GM10847 (cell line): Measurements from ENCODE around the gene NENF.

Source experiments
- POLR2A ChIP-seq: IDR thresholded peaks from 2 replicates; pipeline ENCODE4 v1.6.1; 2011; ENCODE audit not compliant: insufficient read length; ENCODE audit errors: extremely low read depth

NENF gene

GRCh38 chr1:212432661-212433576, at the start of gene NENF:
NENF (plus strand) TSS chr1:212432920; CDS start chr1:212432944, 24 bp downstream.
- peak; percentile 74 for TF ChIP-seq POLR2A

- no peak for TF ChIP-seq POLR2A
Observed at GRCh38 chr1:212386029-212386428, 46.7 kb upstream of the NENF start.

DNA sequence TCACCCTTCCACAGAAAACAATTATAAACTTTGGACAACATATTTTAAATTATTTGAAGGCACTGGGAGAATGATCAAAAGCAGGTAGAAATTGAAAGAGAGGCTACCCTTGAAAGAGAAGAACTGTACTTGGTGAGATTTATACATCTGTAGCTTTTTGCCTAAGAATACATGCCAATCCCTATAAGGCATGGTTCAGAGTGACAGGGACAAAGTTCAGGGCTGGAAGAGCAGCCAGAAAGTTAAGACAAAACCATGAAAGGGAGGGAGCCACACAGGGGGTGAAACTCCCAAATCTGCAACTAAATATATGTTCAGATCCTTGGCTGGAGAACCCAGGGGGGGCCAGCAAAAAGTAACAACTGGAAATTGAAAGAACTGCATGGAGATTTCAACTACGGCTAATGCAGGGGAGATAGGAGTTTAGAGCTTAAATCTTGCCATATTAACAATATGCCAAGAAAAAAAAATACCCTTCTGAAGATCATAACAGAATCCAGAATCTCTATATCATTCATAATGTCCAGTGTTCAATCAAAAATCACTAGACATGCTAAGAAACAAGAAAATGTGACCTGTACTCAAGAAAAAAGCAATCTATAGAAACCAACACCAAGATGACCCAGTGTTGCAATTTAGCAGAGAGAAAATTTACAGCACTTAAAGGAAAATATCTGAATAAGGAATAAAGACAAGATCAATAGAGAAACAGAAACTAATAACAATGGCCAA, 43.6 kb upstream of the NENF start:
- TF ChIP-seq POLR2A, result no peak

GRCh38 chr1:212396638-212397037, 36.1 kb upstream of the NENF start:
- TF ChIP-seq POLR2A, result no peak

GRCh38 chr1:212397171-212397570, 35.5 kb upstream of the NENF start:
- TF ChIP-seq POLR2A, result no peak

DNA sequence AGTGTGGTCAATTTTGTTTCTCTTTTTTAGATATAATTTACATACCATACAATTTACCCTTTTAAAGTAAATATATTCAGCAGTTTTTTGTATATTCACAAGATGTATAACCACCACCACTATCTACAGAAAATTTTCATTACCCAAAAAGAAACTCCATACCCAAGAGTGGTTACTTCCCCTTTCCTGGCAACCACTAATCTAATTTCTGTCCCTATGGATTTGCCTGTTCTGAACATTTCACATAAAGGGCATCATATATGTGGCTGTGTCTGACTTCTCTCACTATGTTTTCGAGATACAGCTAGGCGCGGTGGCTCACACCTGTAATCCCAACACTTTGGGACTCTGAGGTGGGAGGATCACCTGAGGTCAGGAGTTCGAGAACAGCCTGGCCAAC, 31.7 kb upstream of the NENF start:
- no peak for TF ChIP-seq POLR2A

DNA sequence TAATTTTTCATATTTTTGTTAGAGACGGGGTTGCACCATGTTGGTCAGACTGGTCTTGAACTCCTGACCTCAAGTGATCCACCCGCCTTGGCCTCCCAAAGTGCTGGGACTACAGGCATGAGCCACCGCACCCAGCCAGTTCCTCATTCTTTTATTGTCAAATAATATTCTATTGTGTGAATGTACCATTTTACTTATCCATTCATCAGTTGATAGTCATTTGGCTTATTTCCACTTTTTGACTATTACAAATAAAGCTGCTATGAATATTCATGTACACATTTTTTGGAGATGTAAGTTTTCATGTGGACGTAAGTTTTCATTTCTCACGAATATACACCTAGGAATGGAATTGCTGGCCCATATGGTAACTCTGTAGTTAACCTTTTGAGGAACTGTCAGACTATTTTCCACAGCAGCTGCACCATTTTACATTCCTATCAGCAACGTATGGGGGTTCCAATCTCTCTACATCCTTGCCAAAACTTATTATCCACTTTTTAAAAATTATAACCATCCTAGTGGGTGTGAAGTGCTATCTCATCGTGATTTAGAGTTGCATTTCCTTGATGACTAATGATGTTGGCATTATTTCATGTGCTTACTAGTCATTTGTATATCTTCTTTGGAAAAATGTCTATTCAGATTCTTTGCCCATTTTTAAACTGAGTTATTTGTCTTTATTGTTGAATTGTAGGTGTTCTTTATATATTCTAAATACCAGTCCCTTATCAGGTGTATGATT, 30.7 kb upstream of the NENF start:
- no peak for TF ChIP-seq POLR2A

GRCh38 chr1:212402666-212403321, 29.9 kb upstream of the NENF start:
- no peak for TF ChIP-seq POLR2A

DNA sequence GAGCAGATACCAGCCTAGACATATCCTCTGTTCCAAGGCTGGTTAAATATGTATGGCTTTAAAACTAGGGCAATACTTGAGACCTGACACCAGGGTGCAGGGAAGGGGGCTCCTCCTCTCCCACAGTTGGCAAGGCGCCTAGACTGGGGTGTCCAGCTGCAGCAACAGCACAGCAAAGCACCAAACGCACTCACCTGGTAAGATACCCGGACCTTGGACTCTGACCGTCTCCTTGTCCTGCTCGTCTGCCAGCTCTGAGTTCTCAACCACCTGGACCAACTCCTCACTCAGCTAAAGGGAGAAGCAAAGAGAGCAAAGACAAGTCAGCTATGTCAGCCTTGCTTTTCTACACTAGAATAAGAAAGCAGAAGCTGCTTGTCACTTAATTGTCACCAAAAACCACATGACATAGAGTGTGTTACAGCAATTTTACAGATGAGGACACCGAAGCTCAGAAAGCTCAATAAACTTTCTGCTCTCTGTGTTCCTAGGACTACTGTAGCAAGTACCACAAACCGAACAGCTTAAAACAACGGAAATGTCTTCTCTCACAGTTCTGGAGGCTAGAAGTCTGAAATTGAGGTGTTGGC, 22.4 kb upstream of the NENF start:
- TF ChIP-seq POLR2A, result no peak

GRCh38 chr1:212412374-212412773, 20.3 kb upstream of the NENF start:
- no peak for TF ChIP-seq POLR2A

DNA sequence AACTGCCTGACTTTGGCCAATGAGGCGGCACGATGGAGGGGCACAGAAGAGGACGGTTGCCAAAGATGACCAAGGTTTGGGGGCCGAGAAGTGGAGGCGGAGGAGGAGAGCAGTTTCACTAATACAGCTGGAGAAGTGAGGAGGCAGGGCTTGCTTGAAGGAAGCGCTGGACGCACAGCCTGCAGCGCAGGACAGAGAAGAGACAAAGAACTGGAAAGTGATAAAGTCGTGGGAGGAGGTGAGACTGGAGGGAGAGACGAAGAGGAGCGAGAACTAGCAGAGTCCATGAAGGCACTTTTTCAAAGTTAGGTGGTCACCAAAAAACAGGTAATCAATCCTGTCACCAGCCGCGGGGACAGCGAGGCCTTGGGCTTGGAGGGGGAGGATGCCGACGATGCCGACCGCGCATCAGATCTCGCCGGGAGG, 18.8 kb upstream of the NENF start:
- no peak for TF ChIP-seq POLR2A

GRCh38 chr1:212414328-212415106, 18.2 kb upstream of the NENF start, which contains the start of gene PACC1:
PACC1 (minus strand) TSS chr1:212414886; CDS start chr1:212414757, 129 bp downstream.
- peak; percentile 88 for TF ChIP-seq POLR2A

GRCh38 chr1:212415107-212415841, 17.4 kb upstream of the NENF start:
- TF ChIP-seq POLR2A, result no peak

- TF ChIP-seq POLR2A, result no peak
Observed at GRCh38 chr1:212421165-212421564, 11.6 kb upstream of the NENF start.
